GM12864 (cell line): ENCODE data around the gene ANKRD13B.

Source experiments
- DNase-seq: peaks from one replicate; pipeline ENCODE4 v3.0.0-alpha.2; 2011; ENCODE audit warnings: low read depth
- H3K4me3 ChIP-seq: 2 replicates; pipeline ENCODE4 v1.5.1; 2011; ENCODE audit warnings: mild to moderate bottlenecking, low read depth, low read length, control low read depth
- TF ChIP-seq, protein P1 (sequence below): IDR thresholded peaks from 2 replicates; pipeline ENCODE4 v1.5.1; 2011; ENCODE audit warnings: low read depth, mild to moderate bottlenecking, moderate library complexity, low read length, control low read depth, inconsistent platforms; ENCODE audit errors: missing control alignments

ANKRD13B gene

DNA sequence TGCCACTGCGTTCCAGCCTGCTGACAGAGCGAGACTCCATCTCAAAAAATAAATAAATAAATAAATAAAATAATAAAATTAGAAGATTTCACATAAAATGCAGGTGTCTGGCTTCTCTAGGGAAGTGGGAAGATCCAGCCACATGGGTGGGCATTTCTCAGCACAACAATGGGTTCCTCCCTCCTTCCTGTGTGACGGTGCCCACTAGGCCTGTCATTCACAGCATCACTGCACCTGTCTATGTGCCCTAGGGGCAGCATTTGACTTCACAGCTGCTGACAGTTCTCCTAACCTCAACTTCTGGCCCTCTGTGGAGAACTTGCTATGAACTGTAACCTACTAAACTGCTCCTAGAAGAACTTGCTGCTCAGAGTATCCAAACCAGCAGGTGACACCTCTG lies 29.1 kb upstream of the ANKRD13B start:
- DNase-seq, result no peak
- H3K4me3 ChIP-seq, result no peak overlapping the region
- TF ChIP-seq, protein P1, sequence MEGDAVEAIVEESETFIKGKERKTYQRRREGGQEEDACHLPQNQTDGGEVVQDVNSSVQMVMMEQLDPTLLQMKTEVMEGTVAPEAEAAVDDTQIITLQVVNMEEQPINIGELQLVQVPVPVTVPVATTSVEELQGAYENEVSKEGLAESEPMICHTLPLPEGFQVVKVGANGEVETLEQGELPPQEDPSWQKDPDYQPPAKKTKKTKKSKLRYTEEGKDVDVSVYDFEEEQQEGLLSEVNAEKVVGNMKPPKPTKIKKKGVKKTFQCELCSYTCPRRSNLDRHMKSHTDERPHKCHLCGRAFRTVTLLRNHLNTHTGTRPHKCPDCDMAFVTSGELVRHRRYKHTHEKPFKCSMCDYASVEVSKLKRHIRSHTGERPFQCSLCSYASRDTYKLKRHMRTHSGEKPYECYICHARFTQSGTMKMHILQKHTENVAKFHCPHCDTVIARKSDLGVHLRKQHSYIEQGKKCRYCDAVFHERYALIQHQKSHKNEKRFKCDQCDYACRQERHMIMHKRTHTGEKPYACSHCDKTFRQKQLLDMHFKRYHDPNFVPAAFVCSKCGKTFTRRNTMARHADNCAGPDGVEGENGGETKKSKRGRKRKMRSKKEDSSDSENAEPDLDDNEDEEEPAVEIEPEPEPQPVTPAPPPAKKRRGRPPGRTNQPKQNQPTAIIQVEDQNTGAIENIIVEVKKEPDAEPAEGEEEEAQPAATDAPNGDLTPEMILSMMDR, result no peak

DNA sequence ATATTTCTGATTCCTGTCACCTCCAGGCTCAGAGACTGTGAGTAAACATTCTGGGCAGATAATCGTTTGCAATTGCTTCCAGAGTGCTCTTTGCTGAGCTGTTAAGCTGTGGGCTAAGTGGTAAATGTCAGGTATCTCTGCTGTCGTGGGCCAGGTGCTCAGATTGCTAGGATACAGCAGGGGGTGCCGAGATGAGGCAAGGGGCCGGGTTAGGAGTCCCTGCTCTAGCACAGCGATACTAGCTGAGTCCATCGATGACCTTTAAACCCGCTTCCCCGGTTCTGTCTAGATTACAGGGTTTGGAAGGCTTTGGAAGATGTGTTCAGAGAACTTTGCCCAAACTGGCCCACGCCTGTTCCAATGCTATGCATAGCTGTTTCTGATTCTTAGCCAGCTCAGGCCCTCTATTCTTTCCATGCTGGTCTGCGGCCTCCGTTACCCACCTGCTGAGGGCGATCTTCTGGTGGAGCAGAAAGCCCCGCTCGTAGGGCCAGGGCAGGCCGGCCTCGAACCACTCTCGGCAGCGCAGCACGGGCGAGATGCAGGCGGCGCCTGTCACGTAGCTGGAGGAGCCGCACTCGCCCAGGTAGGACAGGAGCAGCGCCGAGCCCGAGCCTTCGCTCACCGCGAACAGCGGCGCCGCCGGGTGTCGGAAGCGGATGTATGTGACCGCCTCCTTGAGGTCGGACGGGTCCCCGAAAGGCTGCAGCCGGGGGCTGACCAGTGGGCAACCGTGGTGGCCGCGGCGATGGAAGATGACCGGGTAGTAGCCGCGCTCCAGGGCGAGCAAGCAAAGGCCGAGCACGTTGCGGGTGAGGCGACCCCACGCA lies 27.1 kb upstream of the ANKRD13B start:
- DNase-seq, result no peak
- TF ChIP-seq, protein P1, result peak; percentile 12
- H3K4me3 ChIP-seq, result peak overlapping the region; percentile 65

DNA sequence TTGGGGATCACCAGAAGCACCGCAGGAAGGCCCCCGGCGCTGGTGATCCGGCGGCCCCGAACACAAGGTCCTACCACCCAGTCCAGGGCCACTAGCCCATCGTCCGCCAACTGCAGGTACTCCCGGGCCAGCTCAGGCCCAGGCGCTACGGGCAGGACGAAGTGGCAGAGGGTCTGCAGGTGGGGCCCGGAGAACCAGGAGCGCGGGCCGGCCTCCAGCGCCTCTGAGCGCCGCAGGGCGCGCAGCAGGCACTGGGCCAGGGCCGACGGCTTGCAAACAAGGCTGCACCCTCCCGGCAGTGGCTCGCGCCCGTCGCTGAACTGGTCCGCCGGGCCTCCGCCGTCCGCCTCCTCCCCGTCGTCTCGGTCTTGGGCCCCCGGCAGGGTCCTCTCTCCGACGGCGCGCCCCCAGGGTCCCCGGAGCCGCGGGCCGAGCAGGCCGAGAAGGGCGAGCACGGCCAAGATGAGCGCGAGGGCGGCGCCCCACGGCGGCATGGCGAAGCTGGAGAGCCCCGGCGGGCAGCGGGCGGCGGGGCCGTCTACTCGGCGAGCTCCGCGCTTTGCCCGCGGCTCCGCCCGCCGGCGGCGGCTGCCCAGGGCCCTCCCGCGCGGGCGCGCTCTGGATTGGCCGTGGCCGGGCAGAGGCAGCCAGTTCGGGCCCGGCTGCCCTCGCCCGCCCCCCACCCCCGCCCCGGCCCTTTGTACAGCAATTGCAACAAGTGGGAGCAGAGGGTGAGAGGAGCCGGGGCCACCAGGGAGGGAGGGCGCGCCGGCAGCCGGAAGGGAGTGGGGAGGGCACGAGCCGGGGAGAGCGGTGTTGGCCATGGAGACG lies 26.2 kb upstream of the ANKRD13B start, which contains the start of gene ABHD15:
ABHD15 (minus strand) TSS at position 565 of the 831 bp plus-strand sequence; CDS start at position 494, 71 bp downstream.
- peak within 1 kb of the TSS; percentile 65 for H3K4me3 ChIP-seq
- no peak for DNase-seq
- TF ChIP-seq, protein P1, result no peak

DNA sequence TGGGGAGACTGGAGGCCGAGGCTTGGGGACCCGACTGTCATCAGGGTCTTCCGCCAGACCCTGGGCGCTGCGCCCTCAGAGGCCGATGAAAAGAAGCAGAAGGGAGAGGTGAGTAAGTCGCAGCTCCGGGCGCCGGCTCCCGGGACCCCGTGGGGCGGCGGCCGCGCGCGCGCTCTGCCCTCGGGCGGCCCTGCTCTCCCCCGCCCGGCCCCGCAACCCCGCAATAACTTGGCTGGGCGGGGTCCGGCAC lies 25.7 kb upstream of the ANKRD13B start:
- peak overlapping the region; percentile 65 for H3K4me3 ChIP-seq
- no peak for DNase-seq
- TF ChIP-seq, protein P1, result no peak

DNA sequence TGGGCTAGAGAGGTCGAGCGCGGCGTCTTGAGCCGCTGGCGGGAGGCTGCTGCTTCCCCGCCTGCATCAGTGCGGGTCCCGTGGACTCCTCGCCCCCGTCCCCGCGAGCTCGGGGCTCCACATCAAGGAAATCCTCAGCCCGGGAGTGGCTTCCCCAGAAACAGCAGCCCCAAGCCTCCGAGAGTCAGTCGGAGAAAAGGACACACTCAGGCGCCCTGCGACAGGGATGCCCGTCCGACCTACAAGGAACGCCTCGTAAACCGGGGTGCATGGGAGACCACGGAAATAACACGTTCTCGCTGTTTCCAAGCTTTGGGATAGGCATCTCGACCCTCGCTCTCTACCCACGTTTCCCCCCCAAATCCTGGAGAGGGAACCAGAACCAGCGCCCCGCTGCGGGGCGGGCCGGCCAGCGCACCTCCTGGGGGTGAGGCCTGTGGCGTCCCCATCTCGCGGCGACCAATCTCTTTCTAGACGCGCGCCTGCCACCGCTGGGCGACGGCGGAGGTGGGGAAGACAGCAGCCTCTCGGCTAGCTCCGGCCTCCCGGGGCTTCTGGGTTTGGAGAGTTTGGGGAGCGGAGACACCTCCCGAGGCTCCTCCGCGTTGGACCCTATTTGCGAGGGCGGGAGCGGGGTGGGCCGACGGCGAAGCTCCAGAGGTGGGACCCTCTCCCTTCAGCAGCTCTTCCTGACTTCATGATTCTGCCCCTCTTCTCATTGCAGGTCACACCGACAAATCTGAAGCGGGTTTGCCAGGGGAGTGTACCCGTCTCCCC lies 25.2 kb upstream of the ANKRD13B start:
- TF ChIP-seq, protein P1, result peak; percentile 68

DNA sequence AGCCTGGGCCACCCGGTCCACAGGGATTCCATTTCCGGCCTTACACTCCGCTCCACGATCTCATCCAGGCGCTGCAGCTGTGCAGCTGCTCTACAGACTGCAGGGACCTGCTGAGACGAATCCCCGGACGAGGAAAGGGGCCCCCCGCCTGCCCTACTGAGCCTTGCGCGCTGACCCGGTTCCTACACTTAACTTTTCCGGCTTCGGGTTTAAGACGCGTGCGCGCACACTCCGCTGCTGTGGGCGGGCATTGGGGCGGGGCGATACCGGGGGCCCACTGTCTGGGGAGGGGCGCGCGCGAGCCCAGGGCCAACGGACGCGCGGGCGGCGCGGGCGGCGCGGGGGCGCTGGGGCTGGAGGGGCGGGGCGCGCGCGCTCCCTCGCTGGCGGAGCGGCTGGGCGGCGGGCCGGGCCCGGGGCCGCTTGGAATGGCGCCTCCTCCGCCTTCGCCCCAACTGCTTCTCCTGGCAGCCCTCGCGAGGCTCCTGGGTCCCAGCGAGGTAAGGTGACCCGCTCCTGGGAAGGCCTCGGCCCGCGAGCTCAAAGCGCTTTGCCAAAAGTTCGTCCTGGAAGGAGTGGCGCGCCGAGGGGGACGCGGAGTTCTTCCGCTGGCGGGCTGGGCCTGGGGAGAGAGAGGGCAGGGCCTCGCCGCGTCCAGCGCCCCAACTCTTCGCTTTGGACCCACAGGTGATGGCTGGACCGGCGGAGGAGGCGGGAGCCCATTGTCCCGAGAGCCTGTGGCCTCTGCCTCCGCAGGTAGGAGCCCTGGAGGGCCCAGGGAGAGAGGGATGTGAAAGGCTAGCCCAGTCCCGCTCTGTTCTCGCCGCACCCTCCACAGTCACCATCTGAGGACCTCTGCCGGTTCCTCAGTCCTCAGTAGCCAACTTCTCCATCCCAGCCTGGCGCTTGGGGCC lies 24.3 kb upstream of the ANKRD13B start, which contains the start of gene TP53I13:
TP53I13 (plus strand) TSS at position 371 of the 914 bp plus-strand sequence; CDS start at position 429, 58 bp downstream.
- DNase-seq, result no peak
- peak within 1 kb of the TSS; percentile 68 for H3K4me3 ChIP-seq
- TF ChIP-seq, protein P1, result no peak

More for the DNA sequence above, 25.2 kb upstream of the ANKRD13B start:
- DNase-seq, result no peak
- peak overlapping the region; percentile 65 for H3K4me3 ChIP-seq
